Activated T-helper 17 cell treated with anti-CD3 and anti-CD28 coated beads, Interleukin-2, amount 50 U/mL, for 72 hours (primary cell): ENCODE measurements around the gene BRCA2. TPM values are rescaled to one million over a fixed set of nuclear protein-coding genes. Genes with fewer than 3 reads are reported as not detected.
A peak's percentile ranks its signal among the peaks of the same experiment; 100 is the strongest.

Experiments used
- ATAC-seq: fragments of 150-1000 bp; cut with Tn5 transposase; replicated peaks from 2 replicates; pipeline ENCODE4 v1.10.0; 2021; ENCODE audit warnings: mild to moderate bottlenecking, moderate library complexity
- H3K27ac Mint-ChIP-seq: one replicate; pipeline ENCODE4 v1.8.0; 2022; ENCODE audit warnings: mixed read lengths
- H3K27me3 Mint-ChIP-seq: one replicate; pipeline ENCODE4 v1.8.0; 2022; ENCODE audit warnings: mixed read lengths
- H3K36me3 Mint-ChIP-seq: one replicate; pipeline ENCODE4 v1.8.0; 2022; ENCODE audit warnings: low read depth, mild to moderate bottlenecking, mixed read lengths
- H3K4me1 Mint-ChIP-seq: one replicate; pipeline ENCODE4 v1.8.0; 2022; ENCODE audit warnings: mixed read lengths
- H3K4me3 Mint-ChIP-seq: one replicate; pipeline ENCODE4 v1.8.0; 2022; ENCODE audit warnings: mild to moderate bottlenecking, mixed read lengths
- H3K9me3 Mint-ChIP-seq: one replicate; pipeline ENCODE4 v1.8.0; 2022; ENCODE audit warnings: mixed read lengths
- total RNA-seq, 2 donors: library from RNA; stranded (reverse); gene quantifications; one replicate each; pipeline ENCODE4 v1.2.3, GENCODE V29; 2022

Gene BRCA2
- total RNA-seq, 2 donors from 2014 or later, result 27.7 to 28.5 TPM

DNA sequence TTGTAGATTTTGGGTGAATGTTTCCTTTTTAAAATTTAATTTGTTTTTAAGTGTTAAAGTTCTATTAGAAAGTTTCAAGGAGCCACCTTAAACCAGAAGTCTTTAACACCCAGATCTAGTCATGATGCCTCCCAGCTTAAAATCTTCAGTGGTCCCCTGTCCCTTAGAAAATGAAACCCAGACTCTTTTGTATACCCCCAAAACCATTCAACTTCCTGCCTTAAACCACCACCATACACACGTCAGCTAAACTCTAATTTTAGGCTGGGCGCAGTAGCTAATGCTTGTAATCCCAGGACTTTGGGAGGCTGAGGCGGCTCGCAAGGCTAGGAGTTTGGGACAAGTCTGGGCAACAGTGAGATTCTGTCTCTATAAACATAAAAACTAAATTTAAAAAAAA lies 74.7 kb downstream of the BRCA2 start:
- Mint-ChIP-seq H3K4me3 (no peak overlapping the region), H3K9me3 (no peaks in the 10 kb centered on the region), H3K27me3 (no peaks in the 10 kb centered on the region), H3K4me1 (no peaks in the 10 kb centered on the region), H3K27ac (no peak overlapping the region), H3K36me3 (peaks cover 5% of the 10 kb centered on the region)
- no peak for ATAC-seq

DNA sequence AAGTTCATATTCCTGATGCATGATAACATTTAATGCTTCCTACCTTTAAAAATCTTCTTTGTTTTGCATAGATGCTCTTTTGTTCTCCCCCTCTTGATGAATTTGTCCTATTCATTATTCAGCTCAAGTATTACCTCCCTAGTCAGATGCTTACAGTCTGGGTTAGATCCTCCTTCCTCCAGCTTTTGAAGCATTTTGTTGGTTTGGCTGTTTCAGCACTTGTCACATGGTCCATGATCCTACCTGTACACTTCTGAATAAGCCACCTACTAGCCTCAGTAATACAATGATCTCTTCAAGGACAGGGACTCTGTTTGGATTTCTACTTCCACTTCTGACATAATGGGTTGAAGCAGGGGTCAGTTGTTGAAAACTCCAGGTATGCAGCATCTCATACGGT lies 75.2 kb downstream of the BRCA2 start:
- H3K9me3 Mint-ChIP-seq, result no peaks in the 10 kb centered on the region
- H3K27me3 Mint-ChIP-seq, result no peaks in the 10 kb centered on the region
- no peak for ATAC-seq
- H3K36me3 Mint-ChIP-seq, result peaks cover 6% of the 10 kb centered on the region
- no peak overlapping the region for H3K27ac Mint-ChIP-seq
- H3K4me1 Mint-ChIP-seq, result no peaks in the 10 kb centered on the region
- no peak overlapping the region for H3K4me3 Mint-ChIP-seq

DNA sequence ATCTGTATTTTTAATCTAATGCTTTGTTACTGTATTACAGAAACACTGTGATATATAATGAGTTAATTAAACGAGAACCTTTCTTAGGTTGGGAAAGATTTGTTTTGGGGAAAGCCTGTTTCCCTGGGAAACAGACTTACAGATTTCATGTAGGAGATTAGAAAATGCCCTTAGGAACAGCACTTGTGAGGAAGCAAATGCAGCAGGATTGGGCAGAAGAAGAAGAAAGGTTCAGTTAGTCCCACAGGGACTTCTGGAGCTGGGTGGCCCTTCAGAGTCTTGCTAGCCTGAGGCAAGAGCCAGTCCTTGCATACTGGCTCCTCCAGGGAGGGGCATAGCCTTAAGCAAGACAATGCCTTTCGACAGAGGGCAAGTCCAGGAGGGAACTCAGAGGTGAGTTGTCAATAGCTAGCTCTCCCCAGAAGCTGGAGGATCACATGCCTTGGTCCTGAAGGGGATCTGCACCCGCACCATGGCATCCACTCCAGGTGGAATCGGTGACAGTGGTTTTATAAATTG lies 75.9 kb downstream of the BRCA2 start:
- Mint-ChIP-seq H3K4me3 (no peak overlapping the region), H3K4me1 (no peaks in the 10 kb centered on the region), H3K27ac (no peak overlapping the region), H3K9me3 (no peaks in the 10 kb centered on the region), H3K27me3 (no peaks in the 10 kb centered on the region), H3K36me3 (peaks cover 9% of the 10 kb centered on the region)
- ATAC-seq, result no peak

DNA sequence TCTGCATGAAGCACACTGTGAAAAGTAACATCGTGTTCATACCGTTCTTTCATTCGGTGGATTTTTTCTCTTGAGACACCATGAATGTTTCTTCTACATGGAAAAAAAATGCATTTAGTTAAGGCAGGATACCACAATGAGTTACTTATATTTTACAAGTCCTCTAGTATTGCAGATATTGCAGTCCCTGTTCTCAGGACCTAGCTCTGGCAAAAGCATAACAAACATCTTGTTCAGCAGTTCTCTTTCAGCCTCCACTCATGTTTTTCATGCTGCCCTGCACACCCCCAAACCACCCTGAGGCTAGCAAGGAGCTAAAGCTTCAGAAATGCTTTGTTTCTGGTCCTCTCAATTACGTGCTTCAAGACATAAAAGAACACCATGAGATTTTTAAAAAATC lies 87.8 kb downstream of the BRCA2 start:
- ATAC-seq, result no peak
- no peak overlapping the region for H3K27ac Mint-ChIP-seq
- H3K4me3 Mint-ChIP-seq, result no peak overlapping the region
- no peaks in the 10 kb centered on the region for H3K27me3 Mint-ChIP-seq
- peaks cover 86% of the 10 kb centered on the region for H3K36me3 Mint-ChIP-seq
- H3K9me3 Mint-ChIP-seq, result no peaks in the 10 kb centered on the region
- H3K4me1 Mint-ChIP-seq, result no peaks in the 10 kb centered on the region

- H3K4me1 Mint-ChIP-seq, result peaks cover 17% of the 10 kb centered on the region
- H3K27me3 Mint-ChIP-seq, result no peaks in the 10 kb centered on the region
- peak; percentile 95 for ATAC-seq
- H3K4me3 Mint-ChIP-seq, result peak overlapping the region; percentile 68
- H3K36me3 Mint-ChIP-seq, result peaks cover 83% of the 10 kb centered on the region
- peak overlapping the region; percentile 35 for H3K27ac Mint-ChIP-seq
- H3K9me3 Mint-ChIP-seq, result no peaks in the 10 kb centered on the region
Measured at GRCh38 chr13:32407854-32408253, 92.5 kb downstream of the BRCA2 start.

- peak overlapping the region; percentile 68 for H3K4me3 Mint-ChIP-seq
- peak overlapping the region; percentile 35 for H3K27ac Mint-ChIP-seq
- H3K27me3 Mint-ChIP-seq, result no peaks in the 10 kb centered on the region
- H3K36me3 Mint-ChIP-seq, result peaks cover 77% of the 10 kb centered on the region
- ATAC-seq, result peak; percentile 50
- H3K9me3 Mint-ChIP-seq, result no peaks in the 10 kb centered on the region
- H3K4me1 Mint-ChIP-seq, result peaks cover 17% of the 10 kb centered on the region
Measured at GRCh38 chr13:32408296-32409000, 93.1 kb downstream of the BRCA2 start.

DNA sequence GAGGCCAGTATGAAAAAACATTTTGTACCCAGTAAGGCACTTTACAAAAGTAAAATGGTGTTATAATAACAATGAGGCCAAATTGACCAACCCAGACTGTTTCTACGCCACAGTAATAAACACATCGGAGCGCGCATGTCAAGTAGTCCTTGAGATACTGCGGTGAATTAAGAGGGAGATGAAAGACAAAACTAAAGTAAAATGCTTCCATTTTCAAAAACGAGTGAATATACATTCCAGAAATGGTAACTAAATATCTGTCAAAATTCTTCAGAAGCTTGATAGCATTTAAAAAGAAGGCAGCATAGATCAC lies 93.6 kb downstream of the BRCA2 start:
- Mint-ChIP-seq H3K36me3 (peaks cover 72% of the 10 kb centered on the region), H3K27me3 (no peaks in the 10 kb centered on the region), H3K27ac (peak overlapping the region; percentile 35), H3K4me3 (peak overlapping the region; percentile 68), H3K9me3 (no peaks in the 10 kb centered on the region), H3K4me1 (peaks cover 17% of the 10 kb centered on the region)
- ATAC-seq, result no peak

DNA sequence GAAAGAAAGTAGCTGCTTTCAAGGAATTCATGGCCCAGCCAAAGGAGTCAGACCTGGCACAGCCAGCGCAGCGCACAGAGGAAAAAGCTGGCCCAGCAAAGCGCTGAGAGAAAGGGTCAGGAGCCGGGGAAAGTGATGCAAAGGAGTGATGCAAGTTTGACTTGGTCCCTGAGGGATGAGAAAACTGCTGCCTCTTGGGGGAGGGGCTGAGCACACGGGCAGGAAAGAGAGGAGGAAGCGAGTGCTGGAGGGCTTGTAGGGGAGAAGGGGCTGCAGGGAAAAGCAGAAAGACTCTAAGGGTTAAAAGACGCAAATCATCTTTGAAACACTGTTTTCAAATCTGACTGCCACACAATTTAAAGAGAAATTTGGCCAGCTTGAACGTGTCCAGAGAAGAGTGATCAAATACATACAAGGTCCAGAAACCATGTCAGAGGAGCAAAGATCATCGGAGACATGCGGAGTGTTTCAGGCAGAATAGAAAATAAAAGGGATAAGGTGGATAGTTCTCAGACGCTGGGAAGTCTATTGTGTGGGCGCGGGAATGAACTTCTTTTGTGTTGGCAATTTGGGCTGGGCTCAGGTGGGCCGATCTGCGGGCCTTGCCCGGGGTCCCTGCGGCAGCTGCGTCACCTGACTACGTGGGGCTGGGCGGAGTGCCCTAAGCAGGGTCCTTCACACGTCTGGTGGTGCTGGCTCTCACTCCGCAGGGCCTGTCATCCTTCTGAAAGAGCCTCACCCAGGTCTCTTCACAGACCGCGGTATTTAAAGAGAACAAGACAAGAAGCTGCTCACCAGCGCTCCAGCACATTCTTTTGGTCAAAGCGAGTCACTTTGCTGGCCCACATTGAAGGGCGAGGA lies 94.5 kb downstream of the BRCA2 start:
- H3K27me3 Mint-ChIP-seq, result no peaks in the 10 kb centered on the region
- no peak overlapping the region for H3K4me3 Mint-ChIP-seq
- no peak for ATAC-seq
- H3K9me3 Mint-ChIP-seq, result no peaks in the 10 kb centered on the region
- peaks cover 64% of the 10 kb centered on the region for H3K36me3 Mint-ChIP-seq
- peaks cover 17% of the 10 kb centered on the region for H3K4me1 Mint-ChIP-seq
- no peak overlapping the region for H3K27ac Mint-ChIP-seq

DNA sequence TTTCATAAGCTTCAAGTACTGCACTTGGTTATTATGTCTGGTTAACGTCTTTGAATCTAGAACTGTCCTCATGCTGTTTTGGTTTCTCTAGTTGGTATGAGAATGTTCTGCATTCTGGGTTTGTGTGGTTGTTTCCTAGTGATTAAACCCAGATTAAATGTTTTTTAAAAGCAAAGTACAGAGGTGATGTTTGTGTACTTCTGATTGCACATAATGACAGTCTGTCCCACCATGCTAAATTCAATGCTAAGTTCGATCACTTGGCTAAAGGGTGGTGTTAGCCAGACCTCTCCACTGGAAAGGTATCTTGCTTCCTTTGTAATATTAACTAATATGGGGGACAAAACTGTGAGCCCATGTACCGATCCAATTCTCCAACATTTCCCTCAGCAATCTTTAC lies 98.0 kb downstream of the BRCA2 start:
- H3K27me3 Mint-ChIP-seq, result no peaks in the 10 kb centered on the region
- peaks cover 38% of the 10 kb centered on the region for H3K36me3 Mint-ChIP-seq
- H3K4me1 Mint-ChIP-seq, result peaks cover 16% of the 10 kb centered on the region
- no peak for ATAC-seq
- H3K27ac Mint-ChIP-seq, result no peak overlapping the region
- H3K9me3 Mint-ChIP-seq, result no peaks in the 10 kb centered on the region
- H3K4me3 Mint-ChIP-seq, result no peak overlapping the region

DNA sequence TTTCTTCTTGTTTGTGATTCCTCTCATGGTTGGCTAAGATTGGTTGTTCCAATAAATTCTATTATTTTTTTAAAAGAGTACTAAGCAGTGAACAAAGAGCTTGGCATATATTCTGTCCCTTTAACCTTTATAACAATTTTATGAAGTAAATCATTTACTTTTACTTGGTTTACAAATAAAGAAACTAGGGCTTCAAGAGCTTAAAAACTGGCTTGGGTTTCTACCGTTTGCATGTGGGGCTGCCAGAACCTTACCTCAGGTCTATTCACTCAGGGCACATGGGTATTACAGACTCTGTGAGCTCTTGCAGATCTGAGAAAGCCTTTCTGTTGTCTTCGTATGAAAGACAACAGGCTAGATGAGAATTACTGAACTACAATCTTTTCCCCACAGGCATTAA lies 99.3 kb downstream of the BRCA2 start:
- Mint-ChIP-seq H3K4me3 (no peak overlapping the region), H3K27me3 (no peaks in the 10 kb centered on the region), H3K27ac (no peak overlapping the region), H3K4me1 (peaks cover 6% of the 10 kb centered on the region), H3K9me3 (no peaks in the 10 kb centered on the region), H3K36me3 (peaks cover 41% of the 10 kb centered on the region)
- ATAC-seq, result no peak

GRCh38 chr13:32415019-32415418 lies 99.7 kb downstream of the BRCA2 start:
- no peak overlapping the region for H3K27ac Mint-ChIP-seq
- H3K9me3 Mint-ChIP-seq, result no peaks in the 10 kb centered on the region
- peaks cover 1% of the 10 kb centered on the region for H3K4me1 Mint-ChIP-seq
- no peaks in the 10 kb centered on the region for H3K27me3 Mint-ChIP-seq
- no peak overlapping the region for H3K4me3 Mint-ChIP-seq
- ATAC-seq, result peak; percentile 59
- H3K36me3 Mint-ChIP-seq, result peaks cover 41% of the 10 kb centered on the region

GRCh38 chr13:32417995-32418394 lies 102.7 kb downstream of the BRCA2 start:
- H3K27ac Mint-ChIP-seq, result peak overlapping the region; percentile 25
- no peak for ATAC-seq
- H3K9me3 Mint-ChIP-seq, result no peaks in the 10 kb centered on the region
- no peaks in the 10 kb centered on the region for H3K27me3 Mint-ChIP-seq
- peaks cover 5% of the 10 kb centered on the region for H3K4me1 Mint-ChIP-seq
- no peak overlapping the region for H3K4me3 Mint-ChIP-seq
- peaks cover 53% of the 10 kb centered on the region for H3K36me3 Mint-ChIP-seq

DNA sequence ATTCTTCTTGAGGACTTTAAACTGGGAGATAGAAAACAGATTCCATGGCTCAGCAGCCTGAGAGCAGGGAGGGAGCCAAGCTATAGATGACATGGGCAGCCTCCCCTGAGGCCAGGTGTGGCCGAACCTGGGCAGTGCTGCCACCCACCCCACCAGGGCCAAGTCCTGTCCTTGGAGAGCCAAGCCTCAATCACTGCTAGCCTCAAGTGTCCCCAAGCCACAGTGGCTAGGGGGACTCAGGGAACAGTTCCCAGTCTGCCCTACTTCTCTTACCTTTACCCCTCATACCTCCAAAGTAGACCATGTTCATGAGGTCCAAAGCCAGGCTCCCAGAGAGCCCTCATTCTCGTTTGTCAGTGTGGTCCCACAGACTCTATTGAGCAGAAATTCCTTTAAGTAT lies 104.6 kb downstream of the BRCA2 start:
- Mint-ChIP-seq H3K4me1 (peaks cover 17% of the 10 kb centered on the region), H3K27ac (no peak overlapping the region), H3K27me3 (no peaks in the 10 kb centered on the region), H3K9me3 (no peaks in the 10 kb centered on the region), H3K4me3 (no peak overlapping the region), H3K36me3 (peaks cover 69% of the 10 kb centered on the region)
- ATAC-seq, result no peak

DNA sequence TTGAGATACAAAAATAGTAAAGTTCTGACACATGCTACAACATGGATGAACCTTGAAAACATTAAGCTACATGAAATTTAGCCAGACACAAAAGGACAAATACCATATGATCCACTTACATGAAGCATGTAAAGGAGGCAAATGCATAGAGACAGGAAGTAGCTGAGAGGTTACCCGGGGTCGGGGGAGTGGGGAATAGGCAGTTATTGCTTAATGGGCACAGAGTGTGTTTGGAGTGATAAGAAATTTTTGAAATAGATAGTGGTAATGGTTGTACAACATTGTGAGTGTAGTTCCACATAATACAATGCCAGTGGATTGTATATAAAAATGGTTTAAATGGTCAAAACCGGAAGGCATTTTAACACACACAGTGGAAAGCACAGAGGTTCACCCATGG lies 108.3 kb downstream of the BRCA2 start:
- no peaks in the 10 kb centered on the region for H3K9me3 Mint-ChIP-seq
- H3K4me3 Mint-ChIP-seq, result peak overlapping the region; percentile 15
- peaks cover 88% of the 10 kb centered on the region for H3K36me3 Mint-ChIP-seq
- H3K27ac Mint-ChIP-seq, result no peak overlapping the region
- no peaks in the 10 kb centered on the region for H3K27me3 Mint-ChIP-seq
- peaks cover 25% of the 10 kb centered on the region for H3K4me1 Mint-ChIP-seq
- ATAC-seq, result no peak

DNA sequence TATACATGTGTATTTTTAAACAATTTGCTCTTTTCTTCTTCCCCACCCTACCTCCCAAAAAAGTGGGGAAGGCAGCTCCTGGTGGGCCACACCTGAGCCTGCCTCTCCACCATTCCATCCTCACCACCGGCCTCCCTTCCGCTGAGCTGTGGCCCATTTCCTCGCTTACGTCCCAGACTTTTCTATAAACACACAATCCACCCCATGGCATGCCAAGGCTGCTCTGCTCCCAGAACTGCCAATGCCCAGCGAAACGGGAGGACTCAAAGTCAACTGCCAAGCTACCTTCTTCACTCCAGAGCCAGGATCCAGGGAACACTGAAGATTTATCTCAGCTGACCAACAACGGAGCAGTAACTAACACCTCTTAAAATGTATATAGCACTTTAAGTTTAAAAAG lies 109.8 kb downstream of the BRCA2 start:
- Mint-ChIP-seq H3K4me3 (peak overlapping the region; percentile 89), H3K27ac (peak overlapping the region; percentile 86), H3K9me3 (no peaks in the 10 kb centered on the region), H3K27me3 (no peaks in the 10 kb centered on the region), H3K4me1 (peaks cover 25% of the 10 kb centered on the region), H3K36me3 (peaks cover 76% of the 10 kb centered on the region)
- no peak for ATAC-seq
